Gastrocnemius medialis (tissue), 4 donors: ENCODE data around the gene ZSCAN26.

Experiments
- CTCF ChIP-seq, 5 experiments: fragments of 450-650 bp in 3 of 5; fragments of 200-600 bp in 2 of 5; sonication (generic) in 2 of 5; IDR thresholded peaks in 4 of 5; conservative IDR thresholded peaks in 1 of 5; 1 replicate in 4 of 5; 2 replicates in 1 of 5; pipeline ENCODE4 v1.5.1; 2016 to 2019; ENCODE audit warnings: antibody characterized with exemption in 5 of 5, mild to moderate bottlenecking in 3 of 5, moderate library complexity in 3 of 5
- POLR2A ChIP-seq, 2 donors: fragments of 450-650 bp; IDR thresholded peaks; one replicate each; pipeline ENCODE4 v1.6.1; 2017; ENCODE audit warnings: antibody characterized with exemption in 2 of 2, mild to moderate bottlenecking in 2 of 2, moderate library complexity in 2 of 2

- TF ChIP-seq CTCF (IDR thresholded peaks at IDR 0.05 in 4 of 5, conservative IDR thresholded peaks at IDR 0.05 in 1 of 5), result no peak
- TF ChIP-seq POLR2A (IDR thresholded peaks at IDR 0.05), result no peak
Observed at GRCh38 chr6:28226460-28226859, 40.5 kb upstream of the ZSCAN26 start.
